Measurements from ENCODE around the gene MYCL.

Gene MYCL

GRCh38 chr1:39901714-39902459, at the start of gene MYCL:
Gene MYCL (minus strand): TSS chr1:39901917. CDS start chr1:39901434, 483 bp downstream.
- ChIA-PET POLR2A (interaction anchor here (0.6 to 1.2 kb wide), 3 partner anchors 32 to 56 kb away, joined by 3 to 4 read pairs (median 4); no protein-coding TSS in a partner anchor), CTCF (interaction anchor here (0.6 to 18.9 kb wide), 39 partner anchors 9 to 296 kb away, joined by 3 to 191 read pairs (median 5); partner anchors contain the start of gene CAP1)
- TF ChIP-seq CTCF (IDR thresholded peaks at IDR 0.05; ENCODE audit: insufficient read depth, low read length, missing control alignments): peak; percentile 70
- DNase-seq (ENCODE audit: low read depth, low spot score): no peak
- H3K4me3 ChIP-seq (ENCODE audit: low read depth, low read length): peak within 1 kb of the TSS; percentile 63

- CTCF ChIA-PET: interaction anchor here (1.6 to 17.1 kb wide), 3 partner anchors 12 to 83 kb away, joined by 3 to 202 read pairs (median 8); no protein-coding TSS in a partner anchor
- H3K4me3 ChIP-seq (ENCODE audit: low read depth, low read length): no peak overlapping the region
- POLR2A ChIA-PET: no interaction called here
- no peak for TF ChIP-seq CTCF (IDR thresholded peaks at IDR 0.05; ENCODE audit: insufficient read depth, low read length, missing control alignments)
- no peak for DNase-seq (ENCODE audit: low read depth, low spot score)
Observed at GRCh38 chr1:39949891-39950290, 48.2 kb upstream of the MYCL start.

DNA sequence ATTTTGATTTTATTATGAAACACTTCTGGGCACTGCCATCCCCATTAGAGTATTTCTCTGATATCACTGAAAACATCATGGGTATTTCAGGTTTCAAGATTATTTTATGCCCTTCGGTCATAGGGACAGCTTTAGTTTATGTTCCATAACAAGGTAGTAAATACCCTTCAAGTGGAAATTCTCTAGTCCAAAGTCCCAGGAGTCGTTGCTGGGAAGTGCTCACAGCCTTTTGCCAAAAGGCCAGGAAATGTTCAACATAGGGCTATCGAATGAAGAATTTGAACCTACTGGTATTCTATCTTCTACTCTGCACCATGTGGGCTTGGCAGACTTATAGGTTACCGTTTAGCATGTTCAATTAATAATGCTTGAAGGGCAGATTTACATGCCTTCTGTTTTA, 45.5 kb upstream of the MYCL start:
- DNase-seq (ENCODE audit: low read depth, low spot score): no peak
- ChIA-PET POLR2A (no interaction called here), CTCF (interaction anchor here (1.7 kb wide), 1 partner anchor 27 kb away, joined by 6 read pairs; no protein-coding TSS in a partner anchor)
- TF ChIP-seq CTCF (IDR thresholded peaks at IDR 0.05; ENCODE audit: insufficient read depth, low read length, missing control alignments): no peak
- no peak overlapping the region for H3K4me3 ChIP-seq (ENCODE audit: low read depth, low read length)

DNA sequence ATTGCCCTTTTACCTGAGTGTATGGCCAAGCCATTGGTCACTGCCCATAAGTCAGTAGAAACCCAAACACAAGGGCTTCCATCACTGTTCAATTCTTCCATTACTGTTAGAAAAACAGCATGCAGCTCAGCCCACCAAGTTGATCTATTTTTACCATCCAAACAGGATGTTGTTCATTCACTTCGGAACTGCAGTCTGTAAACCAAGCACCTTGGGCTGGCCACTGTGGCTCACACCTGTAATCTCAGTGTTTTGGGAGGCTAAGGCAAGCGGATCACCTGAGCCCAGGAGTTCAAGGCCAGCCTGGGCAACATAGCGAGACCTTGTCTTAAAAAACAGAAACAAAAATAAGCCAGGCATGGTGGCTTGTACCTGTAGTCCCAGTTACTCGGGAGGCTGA, 44.5 kb upstream of the MYCL start:
- H3K4me3 ChIP-seq (ENCODE audit: low read depth, low read length): no peak overlapping the region
- POLR2A ChIA-PET: no interaction called here
- DNase-seq (ENCODE audit: low read depth, low spot score): no peak
- no peak for TF ChIP-seq CTCF (IDR thresholded peaks at IDR 0.05; ENCODE audit: insufficient read depth, low read length, missing control alignments)
- CTCF ChIA-PET: interaction anchor here (0.9 to 1.7 kb wide), 2 partner anchors 26 to 28 kb away, joined by 3 to 6 read pairs; no protein-coding TSS in a partner anchor

GRCh38 chr1:39944410-39945112, 42.8 kb upstream of the MYCL start:
- no peak for DNase-seq (ENCODE audit: low read depth, low spot score)

More at GRCh38 chr1:39944410-39945112, 42.8 kb upstream of the MYCL start:
- no peak overlapping the region for H3K4me3 ChIP-seq (ENCODE audit: low read depth, low read length)
- CTCF ChIA-PET: no interaction called here
- POLR2A ChIA-PET: no interaction called here
- TF ChIP-seq CTCF (IDR thresholded peaks at IDR 0.05; ENCODE audit: insufficient read depth, low read length, missing control alignments): no peak
